ENCODE results near the gene NFYB. TPM values are rescaled to one million over a fixed set of nuclear protein-coding genes. Genes with fewer than 3 reads are reported as not detected.

NFYB gene
- total RNA-seq, 4 donors from 2014 or later, result 27.2 to 47.8 (median 38.2) TPM

- no peak for TF ChIP-seq CTCF (IDR thresholded peaks at IDR 0.05; ENCODE audit: low read depth)
Measured at GRCh38 chr12:104180374-104180773, 42.4 kb upstream of the NFYB start.

- no peak for TF ChIP-seq CTCF (IDR thresholded peaks at IDR 0.05; ENCODE audit: low read depth)
Measured at GRCh38 chr12:104177663-104178501, 39.9 kb upstream of the NFYB start.

GRCh38 chr12:104177336-104177662 lies 39.3 kb upstream of the NFYB start:
- TF ChIP-seq CTCF (IDR thresholded peaks at IDR 0.05; ENCODE audit: low read depth), result no peak

- TF ChIP-seq CTCF (IDR thresholded peaks at IDR 0.05; ENCODE audit: low read depth), result no peak
Measured at GRCh38 chr12:104175726-104176247, 37.8 kb upstream of the NFYB start.

- no peak for TF ChIP-seq CTCF (IDR thresholded peaks at IDR 0.05; ENCODE audit: low read depth)
Measured at GRCh38 chr12:104172570-104172947, 34.5 kb upstream of the NFYB start.

- TF ChIP-seq CTCF (IDR thresholded peaks at IDR 0.05; ENCODE audit: low read depth), result no peak
Measured at GRCh38 chr12:104171785-104172569, 34.0 kb upstream of the NFYB start.

- no peak for TF ChIP-seq CTCF (IDR thresholded peaks at IDR 0.05; ENCODE audit: low read depth)
Measured at GRCh38 chr12:104168596-104168995, 30.6 kb upstream of the NFYB start.

Measured in subcutaneous adipose tissue (tissue), 4 donors.